Astrocyte of the spinal cord (primary cell): ENCODE results near the gene DKKL1.

ENCODE experiments used
- DNase-seq: peaks from one replicate; pipeline ENCODE4 v3.0.0; 2011; ENCODE audit warnings: low read depth, low spot score
- H3K4me3 ChIP-seq: 2 replicates; pipeline ENCODE4 v1.5.1; 2011; ENCODE audit warnings: low read depth, mild to moderate bottlenecking, low read length, moderate library complexity
- CTCF ChIP-seq: IDR thresholded peaks from 2 replicates; pipeline ENCODE4 v1.5.1; 2012; ENCODE audit warnings: low read depth, mild to moderate bottlenecking, low read length, inconsistent platforms
- in situ Hi-C: cut with HindIII; loops from 2 replicates; pipeline ENCODE4 v1.10.0; 2017; ENCODE audit warnings: low sequenced_read_pairs

DKKL1 gene

GRCh38 chr19:49356382-49356781 lies 7.3 kb upstream of the DKKL1 start:
- in situ Hi-C loops: no loop called here
- H3K4me3 ChIP-seq: no peak overlapping the region
- no peak for DNase-seq
- TF ChIP-seq CTCF: no peak

- in situ Hi-C loops: no loop called here
- TF ChIP-seq CTCF: no peak
- no peak for DNase-seq
- no peak overlapping the region for H3K4me3 ChIP-seq
Measured at GRCh38 chr19:49357186-49357585, 6.5 kb upstream of the DKKL1 start.

GRCh38 chr19:49359851-49360820 lies 3.5 kb upstream of the DKKL1 start:
- DNase-seq: no peak

GRCh38 chr19:49361438-49362047 lies 2.1 kb upstream of the DKKL1 start:
- peak overlapping the region; percentile 96 for H3K4me3 ChIP-seq
- TF ChIP-seq CTCF: no peak
- DNase-seq: peak; percentile 89
- in situ Hi-C loops: no loop called here

More at GRCh38 chr19:49359851-49360820, 3.5 kb upstream of the DKKL1 start:
- in situ Hi-C loops: no loop called here
- peak overlapping the region; percentile 96 for H3K4me3 ChIP-seq
- no peak for TF ChIP-seq CTCF

GRCh38 chr19:49362048-49362928 lies 1.4 kb upstream of the DKKL1 start, which contains the start of gene TEAD2:
TSS of gene TEAD2 (minus strand) at chr19:49362416. CDS start at chr19:49360075, 2,341 bp downstream.
- no peak for TF ChIP-seq CTCF
- in situ Hi-C loops: no loop called here
- DNase-seq: peak; percentile 56
- peak within 1 kb of the TSS; percentile 96 for H3K4me3 ChIP-seq

- in situ Hi-C loops: no loop called here
- peak overlapping the region; percentile 96 for H3K4me3 ChIP-seq
- TF ChIP-seq CTCF: no peak
- DNase-seq: no peak
Measured at GRCh38 chr19:49362929-49363267, 779 bp upstream of the DKKL1 start.
